ENCODE data around the gene CBX2.

- TF ChIP-seq ELK1 (IDR thresholded peaks at IDR 0.05; ENCODE audit: borderline replicate concordance, low read depth, low read length) (no peak), CTCF (conservative IDR thresholded peaks at IDR 0.05; ENCODE audit: low read depth, low read length) (no peak), MAZ (IDR thresholded peaks at IDR 0.05; ENCODE audit: borderline replicate concordance, low read depth, low read length) (no peak), SMC3 (IDR thresholded peaks at IDR 0.05; ENCODE audit: low read depth, low read length) (no peak), RFX5 (IDR thresholded peaks at IDR 0.05; ENCODE audit: low read depth, low read length) (no peak), MXI1 (IDR thresholded peaks at IDR 0.05; ENCODE audit: borderline replicate concordance, low read depth, low read length) (no peak), USF2 (IDR thresholded peaks at IDR 0.05; ENCODE audit: low read depth, low read length) (no peak), POLR2A (IDR thresholded peaks at IDR 0.05; ENCODE audit: low read depth, low read length) (no peak), BHLHE40 (IDR thresholded peaks at IDR 0.05; ENCODE audit: low read depth, low read length) (no peak), CHD1 (IDR thresholded peaks at IDR 0.05; ENCODE audit: low read depth, low read length) (no peak), FOS (IDR thresholded peaks at IDR 0.05; ENCODE audit: low read depth, low read length) (no peak), RAD21 (IDR thresholded peaks at IDR 0.05; ENCODE audit: low read length) (no peak)
Observed at GRCh38 chr17:79815836-79816461, 38.0 kb downstream of the CBX2 start.
